ENCODE data around the gene C19orf33. TPM values are rescaled to one million over a fixed set of nuclear protein-coding genes. Genes with fewer than 3 reads are reported as not detected.

The C19orf33 gene
- total RNA-seq, 2 experiments from 2014 or later, result not detected

GRCh38 chr19:38273499-38273898, 30.6 kb upstream of the C19orf33 start:
- POLR2A ChIA-PET, result no interaction called here
- peaks cover 8% of the 10 kb centered on the region for H3K4me1 Mint-ChIP-seq (ENCODE audit: low read depth)

GRCh38 chr19:38274739-38275138, 29.3 kb upstream of the C19orf33 start:
- ChIA-PET CTCF (interaction anchor here (2.3 kb wide), 1 partner anchor 9 kb away, joined by 8 read pairs; no protein-coding TSS in a partner anchor), POLR2A (interaction anchor here (0.6 to 1.0 kb wide), 4 partner anchors 9 to 1108 kb away, joined by 3 to 5 read pairs (median 3); no protein-coding TSS in a partner anchor)
- no peaks in the 10 kb centered on the region for H3K27me3 Mint-ChIP-seq
- no peak for ATAC-seq
- peaks cover 7% of the 10 kb centered on the region for H3K4me1 Mint-ChIP-seq (ENCODE audit: low read depth)
- intact Hi-C loops (cut with micrococcal nuclease), result no loop called here
- no peak overlapping the region for H3K27ac Mint-ChIP-seq
- DNase-seq, result no peak
- H3K4me3 Mint-ChIP-seq, result no peak overlapping the region
- no peaks in the 10 kb centered on the region for H3K36me3 Mint-ChIP-seq (ENCODE audit: low read depth)
- H3K9me3 Mint-ChIP-seq, result no peaks in the 10 kb centered on the region
- TF ChIP-seq CTCF (IDR thresholded peaks at IDR 0.05), result no peak

More at GRCh38 chr19:38273499-38273898, 30.6 kb upstream of the C19orf33 start:
- DNase-seq, result no peak
- CTCF ChIA-PET, result no interaction called here
- Mint-ChIP-seq H3K4me3 (no peak overlapping the region), H3K9me3 (no peaks in the 10 kb centered on the region), H3K36me3 (ENCODE audit: low read depth) (no peaks in the 10 kb centered on the region), H3K27me3 (no peaks in the 10 kb centered on the region), H3K27ac (no peak overlapping the region)
- intact Hi-C loops (cut with micrococcal nuclease), result no loop called here
- TF ChIP-seq CTCF (IDR thresholded peaks at IDR 0.05), result no peak
- ATAC-seq, result no peak

- POLR2A ChIA-PET, result no interaction called here
These were observed 27.0 kb upstream of the C19orf33 start for GRCh38 chr19:38276942-38277517.

GRCh38 chr19:38277549-38277948, 26.5 kb upstream of the C19orf33 start:
- intact Hi-C loops (cut with micrococcal nuclease), result no loop called here
- ChIA-PET POLR2A (no interaction called here), CTCF (interaction anchor here (1.0 to 1.1 kb wide), 2 partner anchors 12 to 22 kb away, joined by 3 read pairs; partner anchors contain the start of gene PPP1R14A)
- no peak overlapping the region for H3K4me3 Mint-ChIP-seq
- no peak for TF ChIP-seq CTCF (IDR thresholded peaks at IDR 0.05)
- no peaks in the 10 kb centered on the region for H3K36me3 Mint-ChIP-seq (ENCODE audit: low read depth)
- H3K4me1 Mint-ChIP-seq (ENCODE audit: low read depth), result peaks cover 14% of the 10 kb centered on the region
- no peaks in the 10 kb centered on the region for H3K27me3 Mint-ChIP-seq
- DNase-seq (no peak), ATAC-seq (no peak)
- no peak overlapping the region for H3K27ac Mint-ChIP-seq
- H3K9me3 Mint-ChIP-seq, result no peaks in the 10 kb centered on the region

More at GRCh38 chr19:38276942-38277517, 27.0 kb upstream of the C19orf33 start:
- TF ChIP-seq CTCF (IDR thresholded peaks at IDR 0.05), result no peak
- intact Hi-C loops (cut with micrococcal nuclease), result no loop called here
- CTCF ChIA-PET, result interaction anchor here (0.8 to 1.1 kb wide), 3 partner anchors 12 to 44 kb away, joined by 3 read pairs; partner anchors contain the start of gene PPP1R14A
- ATAC-seq, result no peak
- Mint-ChIP-seq H3K9me3 (no peaks in the 10 kb centered on the region), H3K27ac (no peak overlapping the region), H3K4me3 (no peak overlapping the region), H3K27me3 (no peaks in the 10 kb centered on the region), H3K4me1 (ENCODE audit: low read depth) (peaks cover 9% of the 10 kb centered on the region), H3K36me3 (ENCODE audit: low read depth) (no peaks in the 10 kb centered on the region)
- DNase-seq, result no peak

GRCh38 chr19:38277969-38278680, 25.9 kb upstream of the C19orf33 start:
- no peak for DNase-seq
- ChIA-PET POLR2A (interaction anchor here (0.9 kb wide), 1 partner anchor 25 kb away, joined by 3 read pairs; no protein-coding TSS in a partner anchor), CTCF (interaction anchor here (1.2 kb wide), 1 partner anchor 18 kb away, joined by 3 read pairs; no protein-coding TSS in a partner anchor)
- H3K27me3 Mint-ChIP-seq, result no peaks in the 10 kb centered on the region
- H3K36me3 Mint-ChIP-seq (ENCODE audit: low read depth), result no peaks in the 10 kb centered on the region
- no peaks in the 10 kb centered on the region for H3K9me3 Mint-ChIP-seq
- no peak for ATAC-seq
- intact Hi-C loops (cut with micrococcal nuclease), result no loop called here
- no peak overlapping the region for H3K27ac Mint-ChIP-seq
- TF ChIP-seq CTCF (IDR thresholded peaks at IDR 0.05), result no peak
- H3K4me3 Mint-ChIP-seq, result no peak overlapping the region
- H3K4me1 Mint-ChIP-seq (ENCODE audit: low read depth), result peaks cover 17% of the 10 kb centered on the region
